Upper lobe of left lung (tissue), 4 donors: ENCODE results near the gene MCAM.

Experiments used
- CTCF ChIP-seq, 6 experiments: fragments of 450-650 bp in 4 of 6; fragments of 200-600 bp in 2 of 6; sonication (generic) in 2 of 6; IDR thresholded peaks; one replicate each; pipeline ENCODE4 v1.5.1; 2016 to 2019; ENCODE audit warnings: antibody characterized with exemption in 6 of 6
- POLR2A ChIP-seq, 4 donors: fragments of 450-650 bp; IDR thresholded peaks; one replicate each; pipeline ENCODE4 v1.5.1; 2016 to 2017; ENCODE audit warnings: antibody characterized with exemption in 4 of 4, mild to moderate bottlenecking in 2 of 4
- POLR2AphosphoS5 ChIP-seq, 2 donors: sonication (generic); formaldehyde crosslinking; IDR thresholded peaks; one replicate each; pipeline ENCODE4 v1.5.1; 2017; ENCODE audit warnings: antibody characterized with exemption in 2 of 2

- TF ChIP-seq CTCF (IDR thresholded peaks at IDR 0.05) (no peak), POLR2A (IDR thresholded peaks at IDR 0.05) (no peak), POLR2AphosphoS5 (IDR thresholded peaks at IDR 0.05) (no peak)
Observed at GRCh38 chr11:119347940-119348605, 31.1 kb upstream of the MCAM start.
